IMR-90 (cell line): ENCODE measurements around the gene CTNND2. TPM values are rescaled to one million over a fixed set of nuclear protein-coding genes. Genes with fewer than 3 reads are reported as not detected.

ENCODE experiments used
- ATAC-seq: fragments of 200-7000 bp; cut with Tn5 transposase; 2 replicates; pipeline ENCODE4 v1.9.1; 2020; ENCODE audit warnings: low read depth, mild to moderate bottlenecking, moderate library complexity
- BruUV-seq: library from RNA; stranded (reverse); fragments of 400-500 nt; replicated peaks from 2 replicates; lab custom pipeline; 2021; lab: Mats Ljungman, UMichigan
- CTCF ChIA-PET: fragments of 300-600 bp; formaldehyde crosslinking; extraction: SDS; loops from one replicate; lab custom pipeline; 2021; ENCODE audit warnings: antibody characterized with exemption; lab: Yijun Ruan, JAX
- POLR2A ChIA-PET: fragments of 300-600 bp; sonication (Branson Sonifier 250); formaldehyde crosslinking; loops from one replicate; lab custom pipeline; 2022; ENCODE audit warnings: antibody characterized with exemption; ENCODE audit not compliant: unreplicated experiment; lab: Charles Lee
- DNase-seq: peaks from one replicate; pipeline ENCODE4 v3.0.0; 2013
- H2AFZ ChIP-seq: replicated peaks from 2 replicates; pipeline ENCODE3; 2013; ENCODE audit warnings: low read length, mild to moderate bottlenecking; ENCODE audit not compliant: poor library complexity
- H2AK5ac ChIP-seq: 2 replicates; pipeline ENCODE4 v1.6.1; 2013; ENCODE audit warnings: low read depth, low read length, inconsistent platforms
- H2AK9ac ChIP-seq: replicated peaks from 2 replicates; pipeline ENCODE3; 2013; ENCODE audit warnings: mild to moderate bottlenecking, low read depth, low read length, moderate library complexity; ENCODE audit not compliant: poor library complexity
- H2BK120ac ChIP-seq: 2 replicates; pipeline ENCODE4 v1.6.1; 2013; ENCODE audit warnings: low read depth, low read length, inconsistent platforms
- H2BK15ac ChIP-seq: 3 replicates; pipeline ENCODE4 v1.6.1; 2013; ENCODE audit warnings: low read depth, low read length, inconsistent platforms
- H2BK20ac ChIP-seq: 2 replicates; pipeline ENCODE4 v1.6.1; 2013; ENCODE audit warnings: low read depth, mild to moderate bottlenecking, inconsistent platforms, low read length, moderate library complexity
- H2BK5ac ChIP-seq: 2 replicates; pipeline ENCODE4 v1.6.1; 2013; ENCODE audit warnings: mild to moderate bottlenecking, low read depth, low read length, inconsistent platforms; ENCODE audit not compliant: poor library complexity, severe bottlenecking
- H3K14ac ChIP-seq: replicated peaks from 2 replicates; pipeline ENCODE4 v1.6.1; 2013; ENCODE audit warnings: low read depth, low read length, inconsistent platforms
- H3K18ac ChIP-seq: 2 replicates; pipeline ENCODE4 v1.6.1; 2013; ENCODE audit warnings: low read depth, low read length, control low read depth
- H3K23ac ChIP-seq: 2 replicates; pipeline ENCODE4 v1.6.1; 2013; ENCODE audit warnings: low read depth, low read length, inconsistent platforms
- H3K27ac ChIP-seq: 2 replicates; pipeline ENCODE4 v1.5.1; 2013; ENCODE audit warnings: mild to moderate bottlenecking, control low read depth, low read length; ENCODE audit not compliant: insufficient read depth
- H3K27me3 ChIP-seq: 2 replicates; pipeline ENCODE4 v1.6.1; 2013; ENCODE audit warnings: low read length; ENCODE audit not compliant: control insufficient read depth, insufficient read depth
- H3K36me3 ChIP-seq: 2 replicates; pipeline ENCODE4 v1.6.1; 2013; ENCODE audit warnings: low read length, mixed read lengths; ENCODE audit not compliant: control insufficient read depth, insufficient read depth
- H3K4ac ChIP-seq: 2 replicates; pipeline ENCODE4 v1.6.1; 2013; ENCODE audit warnings: low read depth, low read length, inconsistent platforms
- H3K4me1 ChIP-seq: 2 replicates; pipeline ENCODE4 v1.6.1; 2013; ENCODE audit warnings: low read length, mixed read lengths; ENCODE audit not compliant: control insufficient read depth, insufficient read depth
- H3K4me2 ChIP-seq: 2 replicates; pipeline ENCODE4 v1.6.1; 2013; ENCODE audit warnings: low read depth, mild to moderate bottlenecking, control low read depth, low read length, moderate library complexity
- H3K4me3 ChIP-seq: 2 replicates; pipeline ENCODE4 v1.5.1; 2013; ENCODE audit warnings: low read depth, mild to moderate bottlenecking, control low read depth, low read length, moderate library complexity; ENCODE audit not compliant: insufficient read depth
- H3K56ac ChIP-seq: 2 replicates; pipeline ENCODE4 v1.6.1; 2013; ENCODE audit warnings: low read length, inconsistent platforms; ENCODE audit not compliant: insufficient read depth; ENCODE audit errors: extremely low read depth
- H3K79me1 ChIP-seq, 2 experiments: 2 replicates each; pipeline ENCODE4 v1.6.1; 2013; ENCODE audit warnings: low read length in 2 of 2, inconsistent platforms in 1 of 2, low read depth in 1 of 2
- H3K9ac ChIP-seq: 2 replicates; pipeline ENCODE4 v1.6.1; 2013; ENCODE audit warnings: low read depth, low read length, control low read depth
- H3K9me1 ChIP-seq: 2 replicates; pipeline ENCODE4 v1.6.1; 2013; ENCODE audit warnings: low read length, inconsistent platforms; ENCODE audit not compliant: insufficient read depth
- H3K9me3 ChIP-seq: 2 replicates; pipeline ENCODE4 v1.6.1; 2013; ENCODE audit warnings: low read length; ENCODE audit not compliant: control insufficient read depth, insufficient read depth
- H4K20me1 ChIP-seq: 2 replicates; pipeline ENCODE4 v1.6.1; 2013; ENCODE audit warnings: low read length, inconsistent platforms; ENCODE audit not compliant: insufficient read depth
- H4K5ac ChIP-seq: 2 replicates; pipeline ENCODE4 v1.6.1; 2013; ENCODE audit warnings: mild to moderate bottlenecking, low read depth, low read length, control low read depth
- H4K8ac ChIP-seq, 2 experiments: 2 replicates each; pipeline ENCODE4 v1.6.1; 2013; ENCODE audit warnings: low read depth in 2 of 2, low read length in 2 of 2, control low read depth in 1 of 2, inconsistent platforms in 1 of 2
- H4K91ac ChIP-seq: 2 replicates; pipeline ENCODE4 v1.6.1; 2013; ENCODE audit warnings: low read depth, low read length, inconsistent platforms; ENCODE audit not compliant: insufficient read depth
- BHLHE40 ChIP-seq: fragments of 150-350 bp; IDR thresholded peaks from 2 replicates; pipeline ENCODE4 v1.6.1; 2016; ENCODE audit warnings: mild to moderate bottlenecking, low read depth, low read length
- FOS ChIP-seq: fragments of 150-350 bp; IDR thresholded peaks from 2 replicates; pipeline ENCODE4 v1.6.1; 2016; ENCODE audit warnings: low read depth, low read length
- MXI1 ChIP-seq: IDR thresholded peaks from 2 replicates; pipeline ENCODE4 v1.6.1; 2012; ENCODE audit warnings: low read depth, mild to moderate bottlenecking, low read length, moderate library complexity, borderline replicate concordance
- WGBS, 2 experiments: methylation state at CpG; one replicate each; pipeline versions ENCODE4 v1.1.5 to v1.1.7; 2013; ENCODE audit warnings: missing lambda C conversion rate in 2 of 2; ENCODE audit not compliant: insufficient read length in 1 of 2; ENCODE audit errors: extremely low coverage in 2 of 2; 5-methylcytosine and 5-hydroxymethylcytosine counted together
- dilution Hi-C: fragments of 300-500 bp; cut with HindIII; formaldehyde crosslinking; loops from one replicate; pipeline ENCODE4 v1.14.3; 2018; ENCODE audit warnings: low sequenced_read_pairs; ENCODE audit not compliant: unreplicated experiment
- in situ Hi-C: fragments of 300-500 bp; cut with MboI; formaldehyde crosslinking; loops from 3 replicates; pipeline ENCODE4 v1.14.3; 2019; ENCODE audit warnings: low sequenced_read_pairs, inconsistent platforms, mixed read lengths
- intact Hi-C: fragments of 100-400 bp; cut with micrococcal nuclease; formaldehyde crosslinking; loops from 2 replicates; pipeline ENCODE4 v1.10.0; 2022
- polyA plus RNA-seq, 3 experiments: library from polyadenylated mRNA; depleted of rRNA; stranded (reverse); fragments of >200 nt; gene quantifications; 2 replicates each; pipeline ENCODE4 v1.2.3, GENCODE V29; 2012; ENCODE audit warnings: low replicate concordance in 1 of 3
- total RNA-seq: library from RNA; depleted of rRNA; stranded (reverse); fragments of >200 nt; gene quantifications from 2 replicates; pipeline ENCODE4 v1.2.3, GENCODE V29; 2012
- TF ChIP-seq, protein P1 (sequence below): conservative IDR thresholded peaks from 2 replicates; pipeline ENCODE4 v1.5.1; 2012; ENCODE audit warnings: mild to moderate bottlenecking, low read depth, low read length, improper control_type of control experiment

The CTNND2 gene
- total and polyA plus RNA-seq, 2 of the 4 experiments (the other 2 are of a cell fraction) = not detected

DNA sequence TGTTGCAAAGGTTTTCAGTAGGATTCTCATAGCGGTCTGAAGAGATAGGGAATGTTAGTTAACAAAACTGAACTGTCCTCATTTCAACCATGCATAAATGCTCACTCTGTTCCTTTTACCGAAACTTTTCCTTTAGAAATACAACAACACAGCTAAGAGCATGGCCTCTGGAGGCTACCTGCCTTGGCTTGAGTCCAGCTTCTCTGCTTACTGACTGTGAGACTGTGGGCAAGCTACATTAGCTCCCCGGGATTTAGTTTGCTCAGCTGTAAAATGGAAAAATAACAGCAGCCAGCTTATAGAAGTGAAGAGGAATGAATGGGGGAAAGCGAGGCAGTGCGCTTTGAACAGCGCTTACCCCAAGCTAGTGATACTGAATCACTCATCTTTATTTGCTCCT lies 635.4 kb downstream of the CTNND2 start:
- Histone ChIP-seq H4K20me1 (no peaks in the 10 kb centered on the region), H3K79me1 (no peaks in the 10 kb centered on the region), H3K4ac (no peak overlapping the region), H2BK20ac (no peak overlapping the region), H3K18ac (no peak overlapping the region), H3K4me2 (no peak overlapping the region), H2BK15ac (no peak overlapping the region), H3K9me1 (no peaks in the 10 kb centered on the region), H3K23ac (no peak overlapping the region), H4K8ac (no peak overlapping the region), H4K91ac (no peak overlapping the region), H2BK5ac (no peak overlapping the region), H3K9ac (no peak overlapping the region), H3K36me3 (no peaks in the 10 kb centered on the region), H3K4me3 (no peak overlapping the region), H2BK120ac (no peak overlapping the region), H2AK5ac (no peak overlapping the region), H3K14ac (no peak overlapping the region), H3K56ac (no peak overlapping the region), H2AFZ (no peak overlapping the region), H2AK9ac (no peak overlapping the region), H4K5ac (no peak overlapping the region), H3K4me1 (no peaks in the 10 kb centered on the region), H3K27me3 (no peaks in the 10 kb centered on the region), H3K9me3 (no peaks in the 10 kb centered on the region), H3K27ac (no peak overlapping the region)
- DNase-seq (no peak), ATAC-seq (no peak)
- no TSS peak for BruUV-seq
- TF ChIP-seq FOS (no peak), BHLHE40 (no peak), MXI1 (no peak)
- TF ChIP-seq, protein P1, sequence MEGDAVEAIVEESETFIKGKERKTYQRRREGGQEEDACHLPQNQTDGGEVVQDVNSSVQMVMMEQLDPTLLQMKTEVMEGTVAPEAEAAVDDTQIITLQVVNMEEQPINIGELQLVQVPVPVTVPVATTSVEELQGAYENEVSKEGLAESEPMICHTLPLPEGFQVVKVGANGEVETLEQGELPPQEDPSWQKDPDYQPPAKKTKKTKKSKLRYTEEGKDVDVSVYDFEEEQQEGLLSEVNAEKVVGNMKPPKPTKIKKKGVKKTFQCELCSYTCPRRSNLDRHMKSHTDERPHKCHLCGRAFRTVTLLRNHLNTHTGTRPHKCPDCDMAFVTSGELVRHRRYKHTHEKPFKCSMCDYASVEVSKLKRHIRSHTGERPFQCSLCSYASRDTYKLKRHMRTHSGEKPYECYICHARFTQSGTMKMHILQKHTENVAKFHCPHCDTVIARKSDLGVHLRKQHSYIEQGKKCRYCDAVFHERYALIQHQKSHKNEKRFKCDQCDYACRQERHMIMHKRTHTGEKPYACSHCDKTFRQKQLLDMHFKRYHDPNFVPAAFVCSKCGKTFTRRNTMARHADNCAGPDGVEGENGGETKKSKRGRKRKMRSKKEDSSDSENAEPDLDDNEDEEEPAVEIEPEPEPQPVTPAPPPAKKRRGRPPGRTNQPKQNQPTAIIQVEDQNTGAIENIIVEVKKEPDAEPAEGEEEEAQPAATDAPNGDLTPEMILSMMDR = no peak
- WGBS, 2 experiments = no CpG with 5 or more reads among the region's 6 CpGs
- dilution Hi-C loops (no loop called here), in situ Hi-C loops (no loop called here), intact Hi-C loops (loop anchor here (5.0 kb wide), 2 partner anchors 753 to 1052 kb away; no protein-coding TSS in a partner anchor)
- CTCF ChIA-PET = no interaction called here
- POLR2A ChIA-PET = no interaction called here
